ENCODE measurements around the gene PCDHGB4. TPM values are rescaled to one million over a fixed set of nuclear protein-coding genes. Genes with fewer than 3 reads are reported as not detected.
"Not testable (repeated sequence)": the region's sequence is repeated elsewhere in the genome, so short reads cannot be mapped to it uniquely, and the experiment has no call there.

Gene PCDHGB4
- polyA plus RNA-seq, 1 donor: 7.6 TPM

- DNase-seq: not testable (repeated sequence)
Measured at GRCh38 chr5:141397756-141398551, 10.5 kb downstream of the PCDHGB4 start, which contains the start of gene PCDHGB5. PCDHGB5 (plus strand) TSS chr5:141397947; CDS start chr5:141398128, 181 bp downstream.

- DNase-seq: no peak
Measured at GRCh38 chr5:141398608-141399007, 11.1 kb downstream of the PCDHGB4 start.

GRCh38 chr5:141399555-141400258 is 12.2 kb downstream of the PCDHGB4 start:
- DNase-seq: no peak

- DNase-seq: no peak
Measured at GRCh38 chr5:141402553-141403243, 15.2 kb downstream of the PCDHGB4 start, which contains the start of gene PCDHGA9. PCDHGA9 (plus strand) TSS chr5:141402778; CDS start chr5:141402953, 175 bp downstream.

- no peak for DNase-seq
Measured at GRCh38 chr5:141403387-141403786, 15.9 kb downstream of the PCDHGB4 start.

- not testable (repeated sequence) for DNase-seq
Measured at GRCh38 chr5:141407790-141408505, 20.4 kb downstream of the PCDHGB4 start, which contains the start of gene PCDHGB6. PCDHGB6 (plus strand) TSS chr5:141408021; CDS start chr5:141408203, 182 bp downstream.

GRCh38 chr5:141409598-141410306 is 22.3 kb downstream of the PCDHGB4 start:
- no peak for DNase-seq

- no peak for DNase-seq
Measured at GRCh38 chr5:141411575-141411974, 24.1 kb downstream of the PCDHGB4 start.

- DNase-seq: no peak
Measured at GRCh38 chr5:141412854-141413539, 25.5 kb downstream of the PCDHGB4 start, which contains the start of gene PCDHGA10. PCDHGA10 (plus strand) TSS chr5:141412987; CDS start chr5:141413176, 189 bp downstream.

GRCh38 chr5:141413540-141414069 is 26.1 kb downstream of the PCDHGB4 start:
- no peak for DNase-seq

GRCh38 chr5:141414548-141415274 is 27.2 kb downstream of the PCDHGB4 start:
- DNase-seq: not testable (repeated sequence)

- DNase-seq: not testable (repeated sequence)
Measured at GRCh38 chr5:141415275-141415618, 27.7 kb downstream of the PCDHGB4 start.

- DNase-seq: peak; percentile 60
Measured at GRCh38 chr5:141417494-141418172, 30.1 kb downstream of the PCDHGB4 start, which contains the start of gene PCDHGB7. PCDHGB7 (plus strand) TSS chr5:141417677; CDS start chr5:141417860, 183 bp downstream.

GRCh38 chr5:141419074-141419880 is 31.8 kb downstream of the PCDHGB4 start:
- DNase-seq: no peak

- no peak for DNase-seq
Measured at GRCh38 chr5:141420855-141421488, 33.5 kb downstream of the PCDHGB4 start, which contains the start of gene PCDHGA11. PCDHGA11 (plus strand) TSS chr5:141421051; CDS start chr5:141421228, 177 bp downstream.

- DNase-seq: no peak
Measured at GRCh38 chr5:141421489-141421855, 34.0 kb downstream of the PCDHGB4 start.

GRCh38 chr5:141422742-141423291 is 35.3 kb downstream of the PCDHGB4 start:
- DNase-seq: no peak
